ENCODE data around the gene SAXO1. TPM values are rescaled to one million over a fixed set of nuclear protein-coding genes. Genes with fewer than 3 reads are reported as not detected.

Gene SAXO1
- total RNA-seq, 1 experiment from 2014 or later: not detected

DNA sequence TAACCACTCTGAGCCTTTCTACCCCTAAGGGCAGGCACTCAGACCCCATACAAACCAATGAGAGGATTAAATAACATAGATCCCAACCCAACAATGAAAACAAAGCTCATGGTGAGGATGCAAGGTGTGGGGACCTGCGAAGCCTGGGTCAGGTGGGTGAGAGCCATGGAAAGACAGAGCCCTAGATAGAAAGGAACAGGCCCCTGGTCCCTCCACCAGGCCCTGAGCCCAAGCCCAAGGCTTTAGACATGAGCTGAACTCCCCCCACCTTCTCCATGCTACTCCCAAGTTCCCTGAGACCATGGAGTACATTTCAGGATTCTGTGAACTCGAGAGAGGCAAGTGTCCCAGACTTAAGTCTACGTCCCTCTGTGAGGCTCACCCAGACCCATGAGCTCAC is 106.5 kb downstream of the SAXO1 start:
- no peak overlapping the region for H3K4me3 Mint-ChIP-seq (ENCODE audit: unreplicated experiment)
- TF ChIP-seq, protein P1, sequence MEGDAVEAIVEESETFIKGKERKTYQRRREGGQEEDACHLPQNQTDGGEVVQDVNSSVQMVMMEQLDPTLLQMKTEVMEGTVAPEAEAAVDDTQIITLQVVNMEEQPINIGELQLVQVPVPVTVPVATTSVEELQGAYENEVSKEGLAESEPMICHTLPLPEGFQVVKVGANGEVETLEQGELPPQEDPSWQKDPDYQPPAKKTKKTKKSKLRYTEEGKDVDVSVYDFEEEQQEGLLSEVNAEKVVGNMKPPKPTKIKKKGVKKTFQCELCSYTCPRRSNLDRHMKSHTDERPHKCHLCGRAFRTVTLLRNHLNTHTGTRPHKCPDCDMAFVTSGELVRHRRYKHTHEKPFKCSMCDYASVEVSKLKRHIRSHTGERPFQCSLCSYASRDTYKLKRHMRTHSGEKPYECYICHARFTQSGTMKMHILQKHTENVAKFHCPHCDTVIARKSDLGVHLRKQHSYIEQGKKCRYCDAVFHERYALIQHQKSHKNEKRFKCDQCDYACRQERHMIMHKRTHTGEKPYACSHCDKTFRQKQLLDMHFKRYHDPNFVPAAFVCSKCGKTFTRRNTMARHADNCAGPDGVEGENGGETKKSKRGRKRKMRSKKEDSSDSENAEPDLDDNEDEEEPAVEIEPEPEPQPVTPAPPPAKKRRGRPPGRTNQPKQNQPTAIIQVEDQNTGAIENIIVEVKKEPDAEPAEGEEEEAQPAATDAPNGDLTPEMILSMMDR (IDR thresholded peaks at IDR 0.05; ENCODE audit: unreplicated experiment): no peak
- intact Hi-C loops (cut with micrococcal nuclease): no loop called here
- ChIA-PET POLR2A (no interaction called here), CTCF (interaction anchor here (1.0 kb wide), 1 partner anchor 102 kb away, joined by 3 read pairs; no protein-coding TSS in a partner anchor)
- H3K27me3 Mint-ChIP-seq (ENCODE audit: insufficient read depth, unreplicated experiment): no peaks in the 10 kb centered on the region
- DNase-seq (ENCODE audit: unreplicated experiment): no peak
- H3K4me1 Mint-ChIP-seq (ENCODE audit: insufficient read depth, unreplicated experiment): no peaks in the 10 kb centered on the region
- H3K36me3 Mint-ChIP-seq (ENCODE audit: insufficient read depth, unreplicated experiment): no peaks in the 10 kb centered on the region
- no TSS peak for BruUV-seq (replicated peaks)
- H3K9me3 Mint-ChIP-seq (ENCODE audit: unreplicated experiment): no peaks in the 10 kb centered on the region
- no peak overlapping the region for H3K27ac Mint-ChIP-seq (ENCODE audit: low read depth, unreplicated experiment)

DNA sequence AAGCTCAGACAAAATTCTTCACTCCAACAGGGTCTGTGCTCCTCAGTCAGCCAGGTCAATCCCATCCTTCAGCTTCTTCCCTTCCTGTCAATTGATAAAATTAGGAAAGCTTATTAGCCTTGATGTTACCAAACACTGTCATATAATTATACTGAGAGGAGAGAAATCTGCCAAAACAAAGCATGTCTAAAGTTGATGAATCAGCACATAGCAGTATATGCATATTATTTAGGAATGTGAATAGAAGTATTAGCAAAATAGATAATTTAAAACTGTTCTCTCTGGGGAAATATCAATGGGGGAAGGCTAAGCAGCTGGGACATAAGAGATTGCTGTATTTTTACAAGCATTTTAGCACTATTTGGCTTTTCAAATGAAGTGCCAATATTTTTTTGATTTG is 107.1 kb downstream of the SAXO1 start:
- ChIA-PET CTCF (interaction anchor here (0.7 to 1.0 kb wide), 2 partner anchors 102 to 140 kb away, joined by 3 read pairs; no protein-coding TSS in a partner anchor), POLR2A (no interaction called here)
- Mint-ChIP-seq H3K27ac (ENCODE audit: low read depth, unreplicated experiment) (no peak overlapping the region), H3K36me3 (ENCODE audit: insufficient read depth, unreplicated experiment) (no peaks in the 10 kb centered on the region), H3K4me1 (ENCODE audit: insufficient read depth, unreplicated experiment) (no peaks in the 10 kb centered on the region), H3K9me3 (ENCODE audit: unreplicated experiment) (no peaks in the 10 kb centered on the region), H3K27me3 (ENCODE audit: insufficient read depth, unreplicated experiment) (no peaks in the 10 kb centered on the region), H3K4me3 (ENCODE audit: unreplicated experiment) (no peak overlapping the region)
- no TSS peak for BruUV-seq (replicated peaks)
- intact Hi-C loops (cut with micrococcal nuclease): no loop called here
- TF ChIP-seq, protein P1 (IDR thresholded peaks at IDR 0.05; ENCODE audit: unreplicated experiment): no peak
- DNase-seq (ENCODE audit: unreplicated experiment): no peak

DNA sequence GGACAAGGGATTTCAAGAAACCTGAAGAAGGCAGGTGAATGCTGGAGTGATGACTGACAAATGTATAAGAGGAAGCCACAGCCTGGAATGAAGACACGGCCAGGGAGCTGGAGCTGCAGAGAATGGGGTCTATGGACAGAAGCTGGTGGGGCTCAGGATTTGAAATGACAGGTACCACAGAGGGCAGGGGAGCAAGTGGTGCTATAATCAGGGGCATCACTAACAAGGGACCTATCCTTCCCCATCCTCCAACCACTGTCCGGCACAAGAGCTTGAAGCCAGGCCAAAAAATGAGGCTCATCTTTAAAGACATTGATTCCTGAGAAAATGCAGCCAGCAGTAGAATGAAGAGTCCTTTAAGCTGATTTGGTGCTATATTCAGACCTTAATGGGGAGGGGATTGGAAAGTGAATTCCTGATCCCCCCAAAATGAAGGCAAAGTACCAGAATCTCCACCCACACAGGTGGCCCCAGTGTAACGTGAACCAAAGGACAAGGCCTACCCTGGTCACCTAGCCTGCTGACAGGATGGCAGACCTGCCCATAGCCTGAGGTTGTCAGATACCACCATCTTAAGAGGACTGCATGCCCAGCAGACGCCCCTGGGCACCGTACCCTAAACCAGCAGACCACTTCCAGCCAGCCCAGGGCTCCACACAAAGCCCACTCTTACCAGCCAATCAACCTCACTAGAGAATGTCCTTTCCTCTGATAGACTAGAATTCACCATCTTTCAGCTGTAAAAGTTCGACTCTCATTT is 109.2 kb downstream of the SAXO1 start:
- no TSS peak for BruUV-seq (replicated peaks)
- peaks cover 12% of the 10 kb centered on the region for H3K36me3 Mint-ChIP-seq (ENCODE audit: insufficient read depth, unreplicated experiment)
- no peak for DNase-seq (ENCODE audit: unreplicated experiment)
- TF ChIP-seq, protein P1 (IDR thresholded peaks at IDR 0.05; ENCODE audit: unreplicated experiment): no peak
- intact Hi-C loops (cut with micrococcal nuclease): no loop called here
- no peaks in the 10 kb centered on the region for H3K27me3 Mint-ChIP-seq (ENCODE audit: insufficient read depth, unreplicated experiment)
- no peak overlapping the region for H3K27ac Mint-ChIP-seq (ENCODE audit: low read depth, unreplicated experiment)
- no peak overlapping the region for H3K4me3 Mint-ChIP-seq (ENCODE audit: unreplicated experiment)
- H3K9me3 Mint-ChIP-seq (ENCODE audit: unreplicated experiment): no peaks in the 10 kb centered on the region
- CTCF ChIA-PET: interaction anchor here (0.8 kb wide), 1 partner anchor 57 kb away, joined by 3 read pairs; no protein-coding TSS in a partner anchor
- POLR2A ChIA-PET: no interaction called here
- H3K4me1 Mint-ChIP-seq (ENCODE audit: insufficient read depth, unreplicated experiment): no peaks in the 10 kb centered on the region

DNA sequence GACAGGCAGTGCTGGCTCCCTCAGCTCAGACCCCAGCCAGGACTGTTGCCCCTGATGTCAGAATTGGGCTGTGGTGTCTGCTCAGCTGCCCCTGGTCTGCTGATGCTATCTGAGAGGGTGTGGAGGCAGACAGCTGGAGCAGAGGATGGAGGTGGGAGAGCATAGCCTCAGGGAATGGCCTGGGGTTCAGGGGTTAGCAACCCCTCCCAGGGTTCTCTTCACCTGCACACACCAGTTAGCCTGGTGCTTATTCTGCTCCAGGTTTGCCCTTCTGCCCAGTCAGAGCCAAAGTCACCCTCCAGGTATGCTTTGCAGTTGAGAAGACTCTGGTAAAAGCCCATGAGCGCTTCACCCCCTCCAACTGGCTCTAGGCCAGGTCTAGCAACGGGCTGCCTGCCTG is 109.8 kb downstream of the SAXO1 start:
- BruUV-seq (replicated peaks): no TSS peak
- no peaks in the 10 kb centered on the region for H3K4me1 Mint-ChIP-seq (ENCODE audit: insufficient read depth, unreplicated experiment)
- ChIA-PET POLR2A (no interaction called here), CTCF (no interaction called here)
- H3K4me3 Mint-ChIP-seq (ENCODE audit: unreplicated experiment): no peak overlapping the region
- H3K36me3 Mint-ChIP-seq (ENCODE audit: insufficient read depth, unreplicated experiment): peaks cover 12% of the 10 kb centered on the region
- TF ChIP-seq, protein P1 (IDR thresholded peaks at IDR 0.05; ENCODE audit: unreplicated experiment): no peak
- H3K9me3 Mint-ChIP-seq (ENCODE audit: unreplicated experiment): no peaks in the 10 kb centered on the region
- DNase-seq (ENCODE audit: unreplicated experiment): no peak
- H3K27ac Mint-ChIP-seq (ENCODE audit: low read depth, unreplicated experiment): no peak overlapping the region
- intact Hi-C loops (cut with micrococcal nuclease): no loop called here
- H3K27me3 Mint-ChIP-seq (ENCODE audit: insufficient read depth, unreplicated experiment): no peaks in the 10 kb centered on the region

Data from MCF 10A (cell line).